ENCODE measurements around the gene ZSCAN10.

ZSCAN10 gene

DNA sequence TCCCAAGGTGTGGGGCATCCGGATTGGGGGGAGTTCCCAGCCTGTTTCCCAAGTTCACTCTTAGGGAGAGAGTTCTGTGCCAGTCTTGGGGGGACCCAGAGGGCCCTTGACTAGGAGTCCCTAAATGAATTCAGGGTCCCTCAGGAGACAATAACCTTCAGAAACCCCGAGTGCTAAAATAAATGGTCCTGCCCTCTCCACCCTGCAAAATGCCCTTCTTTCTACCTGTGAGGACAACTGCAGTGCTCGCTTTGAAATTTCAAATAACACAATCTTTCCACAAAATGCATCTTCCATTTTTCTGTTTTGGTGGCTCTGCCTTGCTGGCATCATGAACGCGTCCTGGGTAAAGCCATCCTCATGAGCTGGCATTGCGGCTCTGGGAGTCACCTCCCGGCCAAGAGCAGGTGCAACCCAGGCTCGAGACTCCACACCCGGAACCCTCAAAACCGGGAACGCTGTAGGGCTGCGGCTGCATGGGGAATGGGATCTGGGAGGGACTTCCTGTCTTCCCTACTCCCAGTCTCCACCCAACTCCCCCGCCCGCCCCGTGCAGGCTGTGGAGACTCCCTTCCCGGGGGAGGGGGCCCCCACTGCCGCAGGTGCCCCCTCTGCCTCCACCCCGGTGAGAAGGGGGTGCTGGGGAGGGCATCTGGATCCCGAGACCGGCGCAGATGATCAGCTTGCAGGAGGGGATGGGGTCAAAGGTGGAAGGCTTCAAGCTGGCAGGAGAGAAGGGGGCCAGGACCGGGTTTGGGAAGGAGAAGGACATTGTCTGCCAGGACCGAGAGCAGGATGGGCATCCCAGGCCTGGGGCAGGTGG lies 13.2 kb upstream of the ZSCAN10 start, which contains the start of gene ZNF205:
TSS of gene ZNF205 (plus strand) at position 529 of the 823 bp plus-strand sequence. CDS start 845 bp downstream, outside the sequence.
- no peak for DNase-seq (ENCODE audit: low read depth)

DNA sequence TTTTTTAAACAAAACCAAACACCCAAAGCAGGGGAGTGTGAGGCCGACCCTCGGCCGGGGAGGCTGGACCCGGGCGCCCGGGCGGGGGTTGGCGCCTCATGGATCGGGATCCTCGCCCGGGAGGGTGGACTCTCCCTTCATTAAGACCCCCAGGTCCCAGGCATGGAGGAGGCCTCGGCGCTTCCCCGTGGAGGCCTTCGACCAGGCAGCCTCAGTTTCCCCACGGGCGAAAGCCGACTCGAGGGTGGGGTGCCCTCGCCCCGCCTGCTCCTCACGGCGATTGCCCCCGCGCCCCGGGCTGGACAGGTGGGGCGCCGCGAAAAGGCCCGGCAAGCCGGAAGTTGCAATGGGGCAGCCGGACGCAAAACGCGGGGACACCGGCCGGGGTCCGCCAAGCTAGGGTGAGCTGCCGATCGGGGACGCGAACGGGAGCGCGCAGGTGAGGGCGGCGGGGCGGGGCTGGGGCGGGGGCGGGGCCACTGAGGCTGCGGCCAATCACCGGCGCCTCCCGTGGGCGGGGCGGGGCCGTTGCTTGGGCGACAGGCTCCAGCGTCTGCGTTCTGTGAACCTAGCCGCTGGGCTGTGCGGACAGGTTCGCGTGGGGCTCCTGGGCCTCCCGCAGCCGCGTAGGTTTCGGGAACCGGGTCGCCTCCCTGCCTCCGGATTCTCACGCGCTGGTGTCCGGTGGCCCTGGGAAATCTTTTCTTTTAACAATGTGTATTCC lies 7.3 kb upstream of the ZSCAN10 start:
- no peak for DNase-seq (ENCODE audit: low read depth)

DNA sequence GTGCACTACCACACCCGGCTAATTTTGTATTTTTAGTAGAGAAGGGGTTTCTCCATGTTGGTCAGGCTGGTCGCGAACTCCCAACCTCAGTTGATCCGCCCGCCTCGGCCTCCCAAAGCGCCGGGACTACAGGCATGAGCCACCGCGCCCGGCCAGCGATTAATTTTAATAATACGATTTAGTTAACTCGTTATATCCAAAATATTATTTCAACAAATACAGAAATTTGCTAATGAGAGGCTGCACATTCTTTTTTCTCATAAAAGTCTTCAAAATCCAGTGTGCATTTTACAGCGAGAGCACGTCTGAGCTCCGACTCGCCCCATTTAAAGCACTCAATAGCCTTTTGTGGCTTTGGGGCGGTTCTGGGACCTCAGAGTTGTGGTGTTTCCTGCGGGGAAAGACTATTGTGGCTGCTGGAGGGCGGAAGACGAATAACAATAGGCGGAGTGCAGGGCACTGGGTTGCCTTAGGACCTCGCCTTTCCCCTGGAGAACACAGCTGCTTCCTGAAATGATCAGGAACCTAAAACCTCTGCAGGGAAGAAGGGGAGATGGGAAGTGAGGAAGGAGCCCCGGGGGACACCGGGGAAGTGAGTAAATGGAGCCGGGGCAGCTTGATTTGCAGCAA lies 2.9 kb upstream of the ZSCAN10 start:
- DNase-seq (ENCODE audit: low read depth), result no peak

DNA sequence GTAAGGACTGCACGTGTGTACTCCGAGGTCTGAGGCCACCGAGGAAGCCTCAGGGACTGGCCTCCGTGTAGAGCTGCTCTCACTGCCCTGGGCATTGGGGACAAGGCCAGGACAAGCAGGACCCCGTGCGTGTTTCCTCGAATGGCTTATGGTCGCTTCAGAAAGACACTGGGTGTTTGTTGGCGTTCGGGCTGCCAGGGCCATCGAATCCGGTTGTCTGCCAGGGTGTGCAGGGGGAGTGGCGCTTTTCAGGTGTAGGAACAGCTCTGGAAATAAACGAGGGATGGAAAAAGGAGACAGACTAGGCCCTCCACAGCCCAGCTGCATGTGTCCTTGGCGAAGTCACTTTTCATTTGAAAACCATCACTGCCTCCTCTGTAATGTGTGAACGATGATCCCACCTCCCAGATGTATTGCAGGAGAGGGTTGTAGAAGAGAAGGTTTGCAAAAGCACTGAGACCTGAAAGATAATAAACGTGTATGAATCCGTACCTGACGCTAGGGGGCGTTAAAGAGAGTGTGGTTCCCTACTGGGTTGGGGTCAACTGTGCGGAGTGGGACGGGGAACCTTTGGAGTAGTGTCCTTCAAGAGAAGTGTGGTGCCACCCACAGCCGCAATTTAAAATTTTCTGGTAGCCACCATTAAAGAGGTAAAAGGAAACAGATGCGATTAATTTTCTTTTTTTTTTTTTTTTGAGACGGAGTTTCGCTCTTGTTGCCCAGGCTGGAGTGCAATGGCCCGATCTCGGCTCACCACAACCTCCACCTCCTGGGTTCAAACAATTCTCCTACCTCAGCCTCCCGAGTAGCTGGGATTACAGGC lies 2.1 kb upstream of the ZSCAN10 start:
- no peak for DNase-seq (ENCODE audit: low read depth)

DNA sequence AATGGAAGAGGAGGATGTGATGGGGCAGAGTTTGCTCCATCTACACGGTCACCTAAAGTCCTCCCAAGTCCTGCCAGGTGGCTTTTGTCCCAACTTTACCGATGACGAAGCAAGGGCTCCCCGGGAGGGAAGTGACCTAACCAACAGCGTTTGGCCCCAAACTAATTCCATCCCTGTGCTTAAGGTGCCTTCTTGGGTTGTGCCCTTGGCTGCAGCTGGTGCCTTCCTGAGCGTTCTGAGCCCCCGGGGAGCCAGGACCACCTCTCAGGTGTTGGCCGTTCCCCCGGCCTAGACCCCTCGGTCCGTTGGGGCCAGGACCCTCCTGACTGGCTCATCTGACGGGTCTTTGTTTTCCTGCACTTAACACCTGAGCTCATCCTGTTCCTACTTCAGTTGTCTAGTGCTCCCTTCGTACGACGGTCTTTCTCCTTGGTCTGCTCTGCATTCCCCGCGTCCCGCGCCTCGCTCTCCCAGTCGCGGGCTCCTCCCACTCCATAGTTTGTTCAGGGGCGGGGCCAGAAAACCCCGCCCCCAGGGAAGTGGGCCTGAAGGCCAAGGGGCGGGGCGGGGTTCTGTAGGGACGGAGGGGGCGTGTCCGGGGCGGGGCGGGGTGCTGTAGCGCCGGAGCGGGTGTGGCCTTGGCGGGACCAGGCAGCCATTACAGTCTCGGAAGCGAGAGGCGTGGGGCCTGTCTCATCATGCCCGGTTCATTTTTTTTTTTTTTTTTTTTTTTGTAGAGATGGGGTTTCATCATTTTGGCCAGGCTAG lies 822 bp upstream of the ZSCAN10 start:
- no peak for DNase-seq (ENCODE audit: low read depth)

DNA sequence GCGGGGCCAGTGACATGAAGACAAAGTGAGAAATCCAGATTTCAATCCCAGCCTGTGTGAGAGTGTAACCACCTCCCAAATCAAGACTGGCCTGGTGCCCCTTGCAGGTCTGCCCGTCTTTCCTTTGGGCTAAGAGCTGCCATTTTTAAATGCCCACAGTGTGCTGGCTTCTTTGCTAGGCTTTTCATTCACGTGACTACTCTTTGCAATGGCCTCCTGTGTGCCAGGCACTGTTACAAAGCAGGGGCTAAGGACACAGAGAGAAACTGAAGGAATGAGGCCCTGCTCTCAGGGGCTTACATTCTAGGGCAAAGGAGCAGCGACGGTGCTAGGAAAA lies 269 bp upstream of the ZSCAN10 start:
- DNase-seq (ENCODE audit: low read depth), result no peak

DNA sequence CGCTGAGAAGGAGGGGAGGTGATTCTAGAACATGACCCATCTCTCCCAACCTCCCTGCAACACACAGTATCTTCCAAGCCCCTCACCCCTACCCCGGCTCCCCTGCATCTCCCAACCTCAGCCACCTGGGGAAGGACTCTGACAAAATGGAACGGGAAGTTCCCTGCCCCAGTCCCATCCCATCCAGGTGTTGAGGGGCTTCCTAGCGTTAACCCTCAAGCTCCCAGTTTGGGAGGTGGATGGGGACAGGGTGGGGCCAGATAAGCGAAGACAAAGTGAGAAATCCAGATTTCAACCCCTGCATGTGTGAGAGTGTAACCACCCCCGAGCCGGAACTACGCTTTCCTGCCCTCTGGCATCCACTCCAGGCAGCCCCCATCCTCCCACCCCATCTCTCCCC lies 1.8 kb downstream of the ZSCAN10 start:
- no peak for DNase-seq (ENCODE audit: low read depth)

DNA sequence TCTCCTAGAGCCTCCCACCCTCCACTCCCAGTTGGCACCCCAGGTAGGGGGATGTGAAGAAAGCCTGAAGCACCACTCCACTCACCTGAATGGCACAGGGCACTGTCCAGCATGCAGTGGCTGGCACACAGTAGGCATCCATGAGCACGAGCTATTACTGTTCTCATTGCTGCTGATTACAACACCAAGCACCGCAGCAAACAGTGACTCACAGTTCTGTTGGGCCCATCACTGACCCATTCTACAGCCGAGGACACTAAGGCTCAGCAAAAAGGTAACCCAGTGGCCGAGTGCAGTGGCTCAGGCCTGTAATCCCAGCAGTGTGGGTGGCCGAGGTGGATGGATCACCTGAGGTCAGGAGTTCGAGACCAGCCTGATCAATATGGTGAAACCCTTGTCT lies 2.7 kb downstream of the ZSCAN10 start:
- no peak for DNase-seq (ENCODE audit: low read depth)

DNA sequence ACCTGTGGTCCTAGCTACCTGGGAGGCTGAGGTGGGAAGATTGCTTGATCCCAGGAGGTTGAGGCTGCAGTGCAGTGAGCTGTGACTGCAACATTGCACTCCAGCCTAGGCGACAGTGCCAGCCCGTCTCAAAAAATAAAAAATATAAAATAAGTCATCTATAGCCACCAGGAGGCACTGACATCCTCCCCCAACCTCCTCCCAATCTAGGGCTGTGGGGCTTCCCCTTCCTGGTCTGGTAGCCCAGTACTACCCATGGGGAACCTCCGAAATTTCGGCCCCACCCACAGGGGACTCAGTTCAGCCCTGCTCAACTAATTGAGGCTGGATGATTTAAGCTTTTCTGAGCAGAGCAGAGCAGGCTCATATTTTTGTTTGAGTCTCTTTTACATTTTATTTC lies 3.2 kb downstream of the ZSCAN10 start:
- no peak for DNase-seq (ENCODE audit: low read depth)

DNA sequence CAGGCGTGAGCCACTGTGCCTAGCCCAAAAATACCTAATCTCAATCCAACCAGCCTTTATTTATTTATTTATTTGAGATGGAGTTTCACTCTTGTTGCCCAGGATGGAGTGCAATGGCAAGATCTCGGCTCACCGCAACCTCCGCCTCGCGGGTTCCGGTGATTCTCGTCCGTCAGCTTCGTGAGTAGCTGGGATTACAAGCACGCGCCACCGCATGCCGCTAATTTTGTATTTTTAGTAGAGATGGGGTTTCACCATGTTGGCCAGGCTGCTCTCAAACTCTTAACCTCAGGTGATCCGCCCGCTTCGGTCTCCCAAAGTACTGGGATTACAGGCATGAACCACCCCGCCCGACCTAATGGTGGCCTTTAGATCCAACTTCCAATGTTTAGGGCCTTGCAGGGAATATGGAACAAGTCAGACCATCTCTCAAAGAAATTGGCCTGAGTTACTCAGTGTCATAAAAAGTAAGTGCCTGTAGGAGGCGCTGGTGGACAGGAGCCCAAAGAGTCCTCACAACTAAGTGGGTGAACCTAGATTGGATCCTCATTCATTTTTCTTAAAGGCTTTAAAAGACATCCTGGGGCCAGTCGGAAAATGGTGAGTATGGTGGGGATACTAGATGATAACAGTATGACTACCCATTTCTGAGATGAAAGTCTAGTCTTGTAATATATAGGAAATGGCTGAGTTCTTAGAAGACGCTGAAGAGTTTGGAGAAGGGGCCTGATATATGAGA lies 4.6 kb downstream of the ZSCAN10 start:
- DNase-seq (ENCODE audit: low read depth), result no peak

DNA sequence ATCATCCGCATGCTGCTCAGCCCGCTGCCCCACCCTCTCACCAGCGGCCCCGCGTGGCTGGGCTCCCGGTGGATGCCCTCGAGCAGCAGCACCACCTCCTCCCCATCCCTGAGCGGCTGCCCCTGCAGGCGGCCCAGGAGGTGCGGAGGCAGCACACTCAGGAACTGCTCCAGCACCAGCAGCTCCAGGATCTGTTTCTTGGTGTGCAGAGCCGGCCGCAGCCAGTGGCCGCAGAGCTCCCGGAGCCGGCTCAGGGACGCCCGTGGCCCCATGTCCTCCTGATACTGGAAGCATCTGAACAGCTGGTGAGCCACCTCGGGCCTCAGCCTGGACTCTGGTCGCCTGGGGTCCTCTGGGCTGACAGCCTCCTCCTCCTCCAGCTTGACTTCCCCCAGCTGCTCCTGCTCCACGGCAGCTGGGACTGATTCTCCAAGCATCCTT lies 6.6 kb downstream of the ZSCAN10 start:
- DNase-seq (ENCODE audit: low read depth), result no peak

DNA sequence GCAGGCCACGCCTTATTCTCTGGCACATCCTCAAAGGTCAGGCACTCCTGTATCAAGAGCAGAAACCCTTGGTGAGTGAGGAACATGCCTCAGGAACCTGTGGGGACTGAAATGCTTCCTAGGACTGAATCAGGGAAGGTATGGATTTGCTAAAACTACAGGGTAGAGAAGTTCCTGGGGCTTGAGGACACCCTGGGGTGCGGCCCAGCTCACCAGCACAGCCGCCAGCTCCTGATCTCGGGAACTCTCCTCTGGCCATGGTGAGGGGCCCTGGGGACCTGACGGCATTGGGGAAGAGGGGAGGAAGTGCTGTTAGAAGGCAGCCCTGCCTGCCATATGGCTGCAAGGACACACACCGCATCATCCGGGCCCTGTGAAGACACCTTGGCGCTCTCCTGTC lies 7.5 kb downstream of the ZSCAN10 start:
- no peak for DNase-seq (ENCODE audit: low read depth)

DNA sequence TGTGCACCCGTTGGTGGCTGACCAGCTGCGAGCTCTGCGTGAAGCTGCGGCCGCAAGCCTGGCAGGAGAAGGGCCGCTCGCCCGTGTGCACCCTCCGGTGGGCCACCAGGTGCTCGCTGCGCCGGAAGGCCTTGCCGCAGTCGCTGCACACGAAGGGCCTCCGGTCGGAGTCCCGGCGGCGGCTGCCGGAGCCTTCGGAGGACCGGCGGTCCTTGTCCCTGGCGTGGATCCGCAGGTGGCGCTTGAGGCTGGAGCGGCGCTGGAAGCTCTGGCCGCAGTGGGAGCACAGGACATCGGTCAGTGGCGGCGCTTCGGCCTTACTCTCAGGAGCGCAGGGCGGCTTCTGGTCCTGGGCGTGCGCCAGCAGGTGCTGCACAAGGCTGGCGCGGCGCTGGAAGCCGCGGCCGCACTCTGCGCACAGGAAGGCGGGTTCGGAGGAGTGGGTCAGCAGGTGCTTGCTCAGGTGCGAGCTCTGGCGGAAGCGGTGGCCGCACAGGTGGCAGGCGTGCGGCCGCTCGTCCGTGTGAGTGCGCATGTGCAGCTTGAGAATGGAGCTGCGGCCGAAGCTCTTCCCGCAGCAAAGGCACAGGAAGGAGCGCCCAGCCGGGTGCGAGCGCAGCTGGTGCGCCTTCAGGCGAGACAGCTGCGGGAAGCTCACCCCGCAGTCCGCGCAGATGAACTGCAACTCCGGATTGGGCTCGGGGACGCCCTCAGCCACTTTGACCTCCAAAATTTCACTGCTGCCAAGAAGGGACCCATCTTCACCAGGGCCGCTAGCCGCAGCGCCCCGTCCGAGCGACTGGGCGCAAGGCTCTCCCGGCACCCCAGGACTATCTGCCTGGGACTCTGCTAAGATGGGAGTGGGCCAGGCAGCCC lies 9.1 kb downstream of the ZSCAN10 start:
- DNase-seq (ENCODE audit: low read depth), result no peak

DNA sequence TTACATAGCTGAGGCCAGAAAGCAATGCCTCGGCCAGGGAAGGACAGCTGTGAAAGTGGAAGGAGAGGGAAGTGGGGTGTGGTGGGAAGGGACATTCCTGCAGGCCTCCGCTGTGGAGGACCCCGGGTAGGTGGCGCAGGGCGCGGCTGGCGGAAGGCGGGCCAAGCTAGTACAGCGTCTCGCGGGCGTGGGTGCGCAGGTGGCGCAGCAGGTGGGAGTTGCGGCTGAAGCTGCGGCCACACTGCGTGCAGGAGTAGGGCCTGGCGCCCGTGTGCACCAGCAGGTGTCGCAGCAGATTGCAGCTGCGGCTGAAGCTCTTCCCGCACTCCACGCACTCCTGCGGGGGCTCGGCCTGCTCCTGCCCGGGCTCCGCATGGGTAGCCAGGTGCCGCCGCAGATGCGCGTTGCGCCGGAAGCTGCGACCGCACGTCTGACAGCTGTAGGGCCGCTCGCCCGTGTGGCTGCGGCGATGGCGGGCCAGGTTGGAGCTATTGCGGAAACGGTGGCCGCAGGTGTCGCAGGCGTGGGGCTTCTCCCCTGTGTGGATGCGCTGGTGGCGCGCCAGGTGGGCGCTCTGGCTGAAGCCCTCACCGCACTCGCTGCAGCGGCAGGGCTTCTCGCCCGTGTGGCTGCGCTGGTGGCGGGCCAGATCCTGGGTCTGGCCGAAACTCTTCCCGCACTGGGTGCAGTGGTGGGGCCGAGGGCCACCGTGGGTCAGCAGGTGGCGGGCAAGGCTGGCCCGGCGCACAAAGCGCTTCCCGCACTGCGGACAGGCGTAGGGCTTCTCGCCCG lies 10.0 kb downstream of the ZSCAN10 start:
- DNase-seq (ENCODE audit: low read depth), result no peak

DNA sequence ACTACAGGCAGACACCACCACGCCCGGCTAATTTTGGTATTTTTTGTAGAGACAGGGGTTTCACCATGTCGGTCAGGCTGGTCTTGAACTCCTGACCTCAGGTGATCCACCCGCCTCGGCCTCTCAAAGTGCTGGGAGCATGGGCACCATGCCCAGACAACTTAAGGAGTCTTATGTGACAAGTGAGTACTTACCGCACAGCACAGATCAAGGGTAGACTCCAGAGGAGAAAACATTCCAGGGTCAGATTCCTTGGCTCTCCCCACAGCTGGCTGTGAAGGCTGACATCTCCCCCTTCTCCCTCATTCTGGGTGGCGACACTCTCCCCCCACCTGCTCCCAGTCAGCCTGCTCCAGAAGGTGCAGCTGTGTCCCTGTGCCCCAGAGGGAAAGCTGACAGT lies 10.6 kb downstream of the ZSCAN10 start:
- no peak for DNase-seq (ENCODE audit: low read depth)

DNA sequence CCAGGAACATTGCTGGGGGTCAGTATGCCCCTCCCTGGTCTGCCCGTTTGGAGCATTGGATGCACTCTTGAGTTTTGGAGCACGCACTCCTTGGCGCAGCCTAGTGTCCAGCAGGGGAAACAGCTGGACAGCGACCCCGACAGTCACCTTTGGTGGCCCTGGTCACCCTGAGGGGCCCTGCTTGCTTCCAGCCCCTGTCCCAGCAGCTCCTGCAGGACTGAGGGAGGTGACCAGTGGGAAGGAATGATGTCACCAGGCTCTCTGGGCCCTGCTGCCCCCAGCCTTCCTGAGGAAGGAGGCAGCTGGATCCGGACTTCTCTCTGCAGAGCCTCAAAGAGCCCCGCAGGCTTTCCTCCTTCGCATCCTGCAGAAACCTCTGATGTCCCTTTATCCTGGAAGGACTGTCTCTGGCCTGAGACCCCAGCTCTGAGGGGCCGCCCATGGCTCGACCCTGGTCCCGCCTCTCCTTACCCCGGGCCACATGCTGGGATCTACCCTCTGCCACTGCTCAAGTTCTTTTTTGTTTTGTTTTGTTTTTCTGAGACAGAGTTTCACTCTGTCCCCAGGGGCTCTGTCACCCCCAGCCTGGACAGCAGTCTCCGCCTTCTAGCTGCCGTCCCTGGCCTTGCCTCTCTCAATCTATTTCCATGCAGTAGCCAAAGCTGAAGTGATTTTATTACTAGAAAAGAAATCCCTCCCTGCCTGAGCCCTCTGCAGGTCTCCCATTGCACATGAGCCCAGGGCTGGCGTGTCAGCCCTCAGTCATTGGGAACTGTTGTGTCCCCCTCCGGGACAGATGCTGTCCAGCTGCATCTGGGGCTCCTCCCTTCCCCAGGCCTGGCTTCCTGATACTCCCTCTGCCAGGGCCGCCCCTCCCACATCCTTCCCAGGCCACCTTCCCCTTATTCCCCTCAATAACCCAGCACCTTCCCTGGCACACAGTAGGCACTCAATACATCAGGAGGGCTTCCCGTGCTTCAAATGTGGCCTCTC lies 11.6 kb downstream of the ZSCAN10 start:
- DNase-seq (ENCODE audit: low read depth), result no peak

DNA sequence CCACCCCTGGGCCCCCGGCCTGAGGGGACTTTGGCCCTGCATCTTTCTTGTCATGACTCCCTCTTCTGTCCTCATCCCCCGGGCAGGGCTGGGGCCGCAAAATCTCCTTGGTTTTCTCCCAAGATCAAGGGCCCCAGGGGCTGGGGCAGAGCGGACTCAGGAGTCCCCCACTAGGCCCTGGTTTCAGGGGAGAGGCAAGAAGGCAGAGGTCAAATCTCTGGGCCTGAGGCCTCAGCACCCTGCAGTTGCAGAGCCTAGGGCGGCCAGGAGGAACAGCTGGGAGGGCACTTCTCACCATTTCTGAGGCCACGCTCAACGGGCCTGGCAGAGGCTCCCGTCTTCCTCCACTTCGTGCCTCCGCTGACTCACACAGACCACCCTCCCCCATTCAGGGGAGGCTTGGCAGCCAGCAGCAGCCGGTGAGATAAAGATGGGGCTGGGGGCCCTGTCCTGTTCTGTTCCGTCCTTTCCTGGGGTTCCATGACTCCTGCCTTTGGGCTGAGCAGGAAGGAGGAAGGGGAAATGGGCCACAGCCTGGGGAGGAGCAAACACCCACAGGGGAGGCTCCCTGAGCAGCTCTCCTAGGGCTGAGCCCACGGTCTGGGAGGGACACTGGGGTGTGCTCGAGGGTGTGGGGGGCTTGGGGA lies 12.4 kb downstream of the ZSCAN10 start:
- no peak for DNase-seq (ENCODE audit: low read depth)

Measured in HS-5 (cell line).